ENCODE data around the gene DCDC2B.

GRCh38 chr1:32201011-32201855 is 7.7 kb upstream of the DCDC2B start:
- TF ChIP-seq CTCF (IDR thresholded peaks at IDR 0.05; ENCODE audit: low read depth, low read length), result no peak
- TF ChIP-seq EZH2phosphoT487 (IDR thresholded peaks at IDR 0.05; ENCODE audit: low read depth), result no peak
